Measurements from ENCODE around the gene MAP9. TPM values are rescaled to one million over a fixed set of nuclear protein-coding genes. Genes with fewer than 3 reads are reported as not detected.
"Not testable (repeated sequence)": the region's sequence is repeated elsewhere in the genome, so short reads cannot be mapped to it uniquely, and the experiment has no call there.

MAP9 gene
- total and polyA plus RNA-seq, 10 donors = 1.1 to 11.7 (median 4.9) TPM

- H3K27me3 ChIP-seq (replicated peaks in 1 of 7) = peaks cover 0 to 6% (median 0%) of the 10 kb centered on the region in 7 donors
Observed at GRCh38 chr4:155321006-155321405, 55.8 kb downstream of the MAP9 start.

GRCh38 chr4:155319516-155319915 lies 57.2 kb downstream of the MAP9 start:
- Histone ChIP-seq H3K27me3 (replicated peaks in 1 of 7) (peaks cover 0 to 12% (median 0%) of the 10 kb centered on the region in 7 donors), H3K9me3 (peaks cover 0 to 6% (median 0%) of the 10 kb centered on the region in 8 donors), H3K4me1 (no peaks in the 10 kb centered on the region), H3K4me3 (no peak overlapping the region), H3K36me3 (no peaks in the 10 kb centered on the region), H3K27ac (no peak overlapping the region)
- WGBS, 5 donors = 58 to 83% (median 80%) methylated on average over 1 of the region's 1 CpG
- DNase-seq = no peak
- TF ChIP-seq CTCF (IDR thresholded peaks at IDR 0.05 in 8 of 11, conservative IDR thresholded peaks at IDR 0.05 in 3 of 11) (no peak), POLR2AphosphoS5 (IDR thresholded peaks at IDR 0.05) (no peak), POLR2A (IDR thresholded peaks at IDR 0.05) (no peak)
- intact Hi-C loops (cut with DNase I; ENCODE audit: low total_unique reads) = no loop called here

More at GRCh38 chr4:155321006-155321405, 55.8 kb downstream of the MAP9 start:
- Histone ChIP-seq H3K27ac (no peak overlapping the region), H3K4me3 (no peak overlapping the region), H3K9me3 (no peaks in the 10 kb centered on the region), H3K4me1 (no peaks in the 10 kb centered on the region), H3K36me3 (no peaks in the 10 kb centered on the region)
- no peak for DNase-seq
- intact Hi-C loops (cut with DNase I; ENCODE audit: low total_unique reads) = no loop called here
- TF ChIP-seq POLR2A (IDR thresholded peaks at IDR 0.05) (no peak), POLR2AphosphoS5 (IDR thresholded peaks at IDR 0.05) (no peak), CTCF (IDR thresholded peaks at IDR 0.05 in 8 of 11, conservative IDR thresholded peaks at IDR 0.05 in 3 of 11) (no peak)

- H3K9me3 ChIP-seq; H3K4me1 ChIP-seq; H3K27ac ChIP-seq; H3K36me3 ChIP-seq; intact Hi-C loops (cut with DNase I; ENCODE audit: low total_unique reads); DNase-seq; H3K4me3 ChIP-seq; H3K27me3 ChIP-seq (replicated peaks in 1 of 7): not testable (repeated sequence)
- 81 to 88% (median 84%) methylated on average over 5 of the region's 5 CpGs for WGBS, 5 donors
Observed at GRCh38 chr4:155312027-155312426, 64.7 kb downstream of the MAP9 start.

GRCh38 chr4:155307731-155308277 lies 69.0 kb downstream of the MAP9 start:
- no peak for DNase-seq
- Histone ChIP-seq H3K9me3 (no peaks in the 10 kb centered on the region), H3K36me3 (no peaks in the 10 kb centered on the region), H3K4me1 (no peaks in the 10 kb centered on the region), H3K27me3 (replicated peaks in 1 of 7) (no peaks in the 10 kb centered on the region), H3K27ac (no peak overlapping the region), H3K4me3 (no peak overlapping the region)
- no peak for TF ChIP-seq POLR2AphosphoS5 (IDR thresholded peaks at IDR 0.05)
- no peak for TF ChIP-seq CTCF (IDR thresholded peaks at IDR 0.05 in 8 of 11, conservative IDR thresholded peaks at IDR 0.05 in 3 of 11)
- no peak for TF ChIP-seq POLR2A (IDR thresholded peaks at IDR 0.05)
- 83 to 94% (median 89%) methylated on average over 4 of the region's 4 CpGs for WGBS, 5 donors
- intact Hi-C loops (cut with DNase I; ENCODE audit: low total_unique reads) = no loop called here

GRCh38 chr4:155305619-155306018 lies 71.1 kb downstream of the MAP9 start:
- intact Hi-C loops (cut with DNase I; ENCODE audit: low total_unique reads) = no loop called here
- WGBS, 5 donors = 66 to 81% (median 73%) methylated on average over 7 of the region's 7 CpGs

More at GRCh38 chr4:155305619-155306018, 71.1 kb downstream of the MAP9 start:
- H3K27me3 ChIP-seq (replicated peaks in 1 of 7) = no peaks in the 10 kb centered on the region
- H3K27ac ChIP-seq = no peak overlapping the region
- H3K36me3 ChIP-seq = no peaks in the 10 kb centered on the region
- TF ChIP-seq POLR2A (IDR thresholded peaks at IDR 0.05) (no peak), CTCF (IDR thresholded peaks at IDR 0.05 in 8 of 11, conservative IDR thresholded peaks at IDR 0.05 in 3 of 11) (no peak), POLR2AphosphoS5 (IDR thresholded peaks at IDR 0.05) (no peak)
- H3K4me3 ChIP-seq = no peak overlapping the region
- no peaks in the 10 kb centered on the region for H3K4me1 ChIP-seq
- no peak for DNase-seq
- H3K9me3 ChIP-seq = no peaks in the 10 kb centered on the region
